ENCODE data around the gene TECPR1.

DNA sequence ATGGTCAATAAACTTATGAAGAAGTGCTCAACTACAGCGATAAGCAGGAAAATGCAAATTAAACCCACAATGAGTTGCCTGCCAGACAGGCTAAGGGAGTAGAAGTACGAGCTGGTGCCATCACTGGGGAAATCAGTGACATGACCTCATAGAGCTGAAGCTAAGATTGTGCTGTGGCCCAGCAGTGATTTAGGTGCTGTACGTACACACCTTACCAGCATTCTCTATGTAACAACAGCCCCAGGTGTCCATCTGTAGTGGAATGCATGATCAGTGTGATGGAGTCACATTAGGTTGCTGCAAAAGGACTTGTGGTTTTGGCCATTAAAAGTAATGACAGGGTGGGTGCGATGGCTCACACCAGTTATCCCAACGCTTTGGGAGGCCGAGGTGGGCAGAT lies 5.7 kb upstream of the TECPR1 start:
- TF ChIP-seq, protein P1, sequence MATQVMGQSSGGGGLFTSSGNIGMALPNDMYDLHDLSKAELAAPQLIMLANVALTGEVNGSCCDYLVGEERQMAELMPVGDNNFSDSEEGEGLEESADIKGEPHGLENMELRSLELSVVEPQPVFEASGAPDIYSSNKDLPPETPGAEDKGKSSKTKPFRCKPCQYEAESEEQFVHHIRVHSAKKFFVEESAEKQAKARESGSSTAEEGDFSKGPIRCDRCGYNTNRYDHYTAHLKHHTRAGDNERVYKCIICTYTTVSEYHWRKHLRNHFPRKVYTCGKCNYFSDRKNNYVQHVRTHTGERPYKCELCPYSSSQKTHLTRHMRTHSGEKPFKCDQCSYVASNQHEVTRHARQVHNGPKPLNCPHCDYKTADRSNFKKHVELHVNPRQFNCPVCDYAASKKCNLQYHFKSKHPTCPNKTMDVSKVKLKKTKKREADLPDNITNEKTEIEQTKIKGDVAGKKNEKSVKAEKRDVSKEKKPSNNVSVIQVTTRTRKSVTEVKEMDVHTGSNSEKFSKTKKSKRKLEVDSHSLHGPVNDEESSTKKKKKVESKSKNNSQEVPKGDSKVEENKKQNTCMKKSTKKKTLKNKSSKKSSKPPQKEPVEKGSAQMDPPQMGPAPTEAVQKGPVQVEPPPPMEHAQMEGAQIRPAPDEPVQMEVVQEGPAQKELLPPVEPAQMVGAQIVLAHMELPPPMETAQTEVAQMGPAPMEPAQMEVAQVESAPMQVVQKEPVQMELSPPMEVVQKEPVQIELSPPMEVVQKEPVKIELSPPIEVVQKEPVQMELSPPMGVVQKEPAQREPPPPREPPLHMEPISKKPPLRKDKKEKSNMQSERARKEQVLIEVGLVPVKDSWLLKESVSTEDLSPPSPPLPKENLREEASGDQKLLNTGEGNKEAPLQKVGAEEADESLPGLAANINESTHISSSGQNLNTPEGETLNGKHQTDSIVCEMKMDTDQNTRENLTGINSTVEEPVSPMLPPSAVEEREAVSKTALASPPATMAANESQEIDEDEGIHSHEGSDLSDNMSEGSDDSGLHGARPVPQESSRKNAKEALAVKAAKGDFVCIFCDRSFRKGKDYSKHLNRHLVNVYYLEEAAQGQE (IDR thresholded peaks at IDR 0.05; ENCODE audit: insufficient read depth in 1 of 2, low read depth in 2 of 2, low read length in 2 of 2) = no peak
- TF ChIP-seq SIN3A (IDR thresholded peaks at IDR 0.05; ENCODE audit: borderline replicate concordance, insufficient read depth, low read length) (no peak), POLR2AphosphoS5 (IDR thresholded peaks at IDR 0.05; ENCODE audit: low read depth, low read length) (no peak), TAF1 (IDR thresholded peaks at IDR 0.05; ENCODE audit: borderline replicate concordance, insufficient read depth, low read length) (no peak), FOXP2 (optimal IDR thresholded peaks at IDR 0.05; ENCODE audit: borderline replicate concordance, extremely low read depth, extremely low read length, insufficient read depth) (no peak)

Measured in PFSK-1 (cell line).